ENCODE results near the gene RIMBP2.

- no peak for TF ChIP-seq CTCF (conservative IDR thresholded peaks at IDR 0.05 in 1 of 2, IDR thresholded peaks at IDR 0.05 in 1 of 2; ENCODE audit: extremely low read depth in 1 of 2, insufficient read depth in 1 of 2, low read depth in 1 of 2, low read length in 2 of 2)
- no peak for TF ChIP-seq EZH2 (IDR thresholded peaks at IDR 0.05; ENCODE audit: borderline replicate concordance, low read length)
Measured at GRCh38 chr12:130462558-130463274, 253.4 kb downstream of the RIMBP2 start.
